ENCODE results near the gene PIGA. TPM values are rescaled to one million over a fixed set of nuclear protein-coding genes. Genes with fewer than 3 reads are reported as not detected.
"Not testable (repeated sequence)": the region's sequence is repeated elsewhere in the genome, so short reads cannot be mapped to it uniquely, and the experiment has no call there.

PIGA gene
- total RNA-seq, 6 donors from 2014 or later: 6.2 to 82.0 (median 22.2) TPM

- no peak overlapping the region for H3K27ac ChIP-seq
- DNase-seq: no peak
Observed at GRCh38 chrX:15292861-15293260, 42.5 kb downstream of the PIGA start.

DNA sequence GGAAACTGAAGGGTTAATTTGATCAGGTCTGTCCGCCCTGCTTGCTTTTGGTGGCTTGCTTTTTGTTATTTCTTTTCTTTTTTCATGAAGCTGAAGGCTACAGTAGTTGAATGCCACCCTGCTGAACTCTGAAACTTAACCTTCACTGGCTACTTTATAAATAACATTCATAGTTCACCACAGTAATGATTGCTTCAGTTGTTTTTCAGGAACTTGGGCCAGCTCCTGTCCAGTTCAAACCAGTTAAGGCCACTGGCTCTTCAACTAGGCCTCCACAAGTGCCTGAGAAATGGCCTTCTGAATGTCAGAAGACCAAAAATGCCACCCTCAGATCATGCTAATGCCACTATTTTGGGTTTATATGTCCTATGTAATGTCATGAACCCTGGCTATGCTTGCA is 57.7 kb downstream of the PIGA start:
- DNase-seq: no peak
- Histone ChIP-seq H3K27ac (no peak overlapping the region), H3K4me3 (no peak overlapping the region), H3K36me3 (no peaks in the 10 kb centered on the region), H3K9me3 (no peaks in the 10 kb centered on the region), H3K4me1 (no peaks in the 10 kb centered on the region), H3K27me3 (no peaks in the 10 kb centered on the region)
- TF ChIP-seq EP300 (IDR thresholded peaks at IDR 0.05): no peak
- no peak for TF ChIP-seq POLR2A (IDR thresholded peaks at IDR 0.05)
- TF ChIP-seq POLR2AphosphoS5 (IDR thresholded peaks at IDR 0.05): no peak
- TF ChIP-seq CTCF (IDR thresholded peaks at IDR 0.05): no peak
- no peak for ATAC-seq (ENCODE audit: low FRiP score in 2 of 2)
- WGBS, 2 donors: 55 to 73% methylated on average over 1 of the region's 1 CpG

More at GRCh38 chrX:15292861-15293260, 42.5 kb downstream of the PIGA start:
- Histone ChIP-seq H3K4me1 (peaks cover 0 to under 1% (median under 1%) of the 10 kb centered on the region in 4 donors), H3K36me3 (no peaks in the 10 kb centered on the region), H3K4me3 (no peak overlapping the region), H3K9me3 (no peaks in the 10 kb centered on the region), H3K27me3 (no peaks in the 10 kb centered on the region)
- WGBS, 2 donors: 79% methylated on average over 3 of the region's 3 CpGs; no CpG with 5 or more reads in 1 of the 2 donors
- no peak for ATAC-seq (ENCODE audit: low FRiP score in 2 of 2)
- TF ChIP-seq POLR2A (IDR thresholded peaks at IDR 0.05) (no peak), CTCF (IDR thresholded peaks at IDR 0.05) (no peak), POLR2AphosphoS5 (IDR thresholded peaks at IDR 0.05) (no peak)

DNA sequence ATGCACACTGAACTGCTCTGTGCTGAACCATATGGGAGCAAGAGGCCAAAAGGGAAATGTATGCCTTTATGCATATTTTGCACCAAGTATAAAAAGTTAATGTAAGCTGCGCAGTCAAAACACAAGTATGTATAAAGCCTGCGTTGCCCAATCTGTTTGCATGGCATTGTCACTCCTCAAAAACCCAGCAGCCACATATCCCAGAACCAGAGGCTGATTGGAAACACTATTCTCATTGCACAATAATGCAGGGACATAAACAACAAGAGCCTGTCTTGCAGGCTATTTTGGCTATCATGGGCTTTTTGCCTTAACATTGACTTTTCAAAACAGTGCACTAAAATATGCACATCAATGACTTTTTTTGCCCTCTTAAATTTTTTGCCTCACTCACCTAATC is 60.4 kb downstream of the PIGA start:
- Histone ChIP-seq H3K9me3 (no peaks in the 10 kb centered on the region), H3K27me3 (no peaks in the 10 kb centered on the region), H3K36me3 (no peaks in the 10 kb centered on the region), H3K4me1 (peaks cover 0 to 5% (median 0%) of the 10 kb centered on the region in 4 donors), H3K4me3 (no peak overlapping the region), H3K27ac (no peak overlapping the region)
- no peak for TF ChIP-seq POLR2AphosphoS5 (IDR thresholded peaks at IDR 0.05)
- no peak for TF ChIP-seq CTCF (IDR thresholded peaks at IDR 0.05)
- TF ChIP-seq EP300 (IDR thresholded peaks at IDR 0.05): no peak
- no peak for TF ChIP-seq POLR2A (IDR thresholded peaks at IDR 0.05)
- ATAC-seq (ENCODE audit: low FRiP score in 2 of 2) (no peak), DNase-seq (no peak)
- 63 to 79% methylated on average over 2 of the region's 2 CpGs for WGBS, 2 donors

DNA sequence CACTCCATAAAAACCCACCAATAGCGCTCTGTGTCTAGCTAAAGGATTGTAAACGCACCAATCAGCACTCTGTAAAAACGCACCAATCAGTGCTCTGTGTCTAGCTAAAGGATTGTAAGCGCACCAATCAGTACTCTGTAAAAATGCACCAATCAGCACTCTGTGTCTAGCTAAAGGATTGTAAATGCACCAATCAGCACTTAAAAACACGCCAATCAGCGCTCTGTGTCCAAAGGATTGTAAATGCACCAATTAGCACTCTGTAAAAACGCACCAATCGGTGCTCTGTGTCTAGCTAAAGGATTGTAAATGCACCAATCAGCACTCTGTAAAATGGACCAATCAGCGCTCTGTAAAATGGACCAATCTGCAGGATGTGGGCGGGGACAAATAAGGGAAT is 62.0 kb downstream of the PIGA start:
- not testable (repeated sequence) for DNase-seq; ATAC-seq (ENCODE audit: low FRiP score in 2 of 2); H3K9me3 ChIP-seq; H3K27ac ChIP-seq; H3K4me3 ChIP-seq; H3K4me1 ChIP-seq; H3K27me3 ChIP-seq; H3K36me3 ChIP-seq
- 84 to 85% methylated on average over 5 to 10 of the region's 10 CpGs for WGBS, 2 donors

DNA sequence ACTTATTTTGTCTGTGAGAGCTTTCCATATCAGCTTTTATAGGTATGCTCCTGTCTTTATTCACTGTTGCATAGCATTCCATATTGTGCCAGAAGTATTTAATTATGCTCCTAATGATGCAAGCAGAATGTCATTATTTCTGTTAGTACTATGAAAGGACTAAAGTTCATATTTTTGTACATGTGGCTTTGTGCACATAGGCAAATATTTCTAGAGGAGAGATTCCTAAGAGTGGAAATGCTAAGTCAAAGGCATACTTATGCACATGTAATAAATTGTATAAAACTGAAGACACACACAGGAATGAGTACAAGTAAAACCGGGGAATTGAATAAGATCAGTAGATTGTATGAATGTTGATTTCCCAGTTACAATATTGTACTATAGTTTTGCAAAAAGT is 63.6 kb downstream of the PIGA start:
- ATAC-seq (ENCODE audit: low FRiP score in 2 of 2): no peak
- no peak for DNase-seq

More for the DNA sequence above, 63.6 kb downstream of the PIGA start:
- no peaks in the 10 kb centered on the region for H3K36me3 ChIP-seq
- WGBS, 2 donors: 72 to 95% methylated on average over 1 of the region's 1 CpG
- no peaks in the 10 kb centered on the region for H3K27me3 ChIP-seq
- H3K27ac ChIP-seq: no peak overlapping the region
- peaks cover 0 to 7% (median 0%) of the 10 kb centered on the region in 4 donors for H3K4me1 ChIP-seq
- no peak overlapping the region for H3K4me3 ChIP-seq
- H3K9me3 ChIP-seq: no peaks in the 10 kb centered on the region
- no peak for TF ChIP-seq POLR2A (IDR thresholded peaks at IDR 0.05)
